ENCODE results near the gene WDR64. TPM values are rescaled to one million over a fixed set of nuclear protein-coding genes. Genes with fewer than 3 reads are reported as not detected.

WDR64 gene
- total and polyA plus RNA-seq, 11 donors, result not detected

DNA sequence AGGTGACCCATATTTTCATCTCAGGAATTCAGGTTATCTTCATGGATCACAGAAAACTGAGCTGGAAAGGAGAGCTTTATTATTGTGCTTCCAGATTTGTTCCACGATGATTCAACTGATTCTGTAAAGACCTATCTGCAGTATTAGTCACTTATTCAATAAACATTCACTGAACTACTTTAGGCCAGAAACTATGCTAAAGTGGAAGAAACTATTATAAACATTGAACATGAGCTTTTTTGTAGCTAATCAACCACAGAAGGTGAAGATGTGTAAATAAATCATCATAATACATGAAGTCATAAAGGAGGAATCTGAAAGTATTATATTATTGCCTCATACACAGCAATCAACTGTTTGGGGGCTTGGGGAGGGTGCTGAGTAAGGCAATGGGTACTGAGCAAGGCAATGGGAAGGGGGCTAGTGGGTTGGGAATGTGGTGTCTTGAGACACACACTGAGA, 165.3 kb downstream of the WDR64 start:
- WGBS, 4 donors, result 82 to 94% (median 90%) methylated on average over 1 of the region's 1 CpG
- Histone ChIP-seq H3K4me3 (no peak overlapping the region), H3K27me3 (no peaks in the 10 kb centered on the region), H3K4me1 (no peaks in the 10 kb centered on the region), H3K36me3 (no peaks in the 10 kb centered on the region), H3K9me3 (no peaks in the 10 kb centered on the region), H3K27ac (no peak overlapping the region)
- intact Hi-C loops (cut with DNase I), result no loop called here
- TF ChIP-seq CTCF (IDR thresholded peaks at IDR 0.05), result no peak
- no peak for TF ChIP-seq POLR2A (IDR thresholded peaks at IDR 0.05)
- no peak for ATAC-seq
- DNase-seq, result no peak

DNA sequence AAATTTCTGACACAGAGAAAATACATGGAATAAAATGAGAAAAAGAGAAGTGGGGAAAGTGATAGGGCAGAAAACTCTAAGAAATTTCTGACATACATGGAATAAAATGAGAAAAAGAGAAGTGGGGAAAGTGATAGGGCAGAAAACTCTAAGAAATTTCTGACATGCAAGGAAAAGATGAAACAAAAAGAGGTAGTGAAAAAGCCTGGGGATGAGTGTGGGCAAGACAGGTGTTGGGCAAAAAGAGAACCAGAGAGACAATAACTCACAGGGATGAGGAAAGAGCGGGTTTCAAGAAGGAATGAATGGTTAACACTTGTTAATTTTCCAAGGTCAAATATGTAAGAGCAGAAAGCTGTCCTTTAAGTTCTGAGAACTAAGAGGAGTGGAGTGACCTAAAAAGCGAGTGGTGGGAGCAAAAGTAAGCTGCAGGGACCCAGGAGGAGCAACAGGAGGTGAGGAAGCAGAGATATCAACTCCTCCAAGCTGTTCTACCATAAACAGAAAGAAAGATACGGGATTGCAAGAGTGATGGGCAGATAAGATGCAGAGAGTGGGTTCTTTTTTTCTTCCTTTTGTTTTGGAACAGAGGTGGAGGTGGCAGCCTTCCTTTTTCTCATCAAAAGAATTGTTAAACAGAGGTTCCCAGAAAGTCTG, 166.0 kb downstream of the WDR64 start:
- TF ChIP-seq CTCF (IDR thresholded peaks at IDR 0.05), result no peak
- no peak for TF ChIP-seq POLR2A (IDR thresholded peaks at IDR 0.05)
- DNase-seq, result no peak
- Histone ChIP-seq H3K9me3 (no peaks in the 10 kb centered on the region), H3K4me3 (no peak overlapping the region), H3K36me3 (no peaks in the 10 kb centered on the region), H3K27ac (no peak overlapping the region), H3K4me1 (no peaks in the 10 kb centered on the region), H3K27me3 (no peaks in the 10 kb centered on the region)
- intact Hi-C loops (cut with DNase I), result no loop called here
- ATAC-seq, result no peak
- 47 to 59% (median 50%) methylated on average over 3 of the region's 3 CpGs for WGBS, 4 donors

DNA sequence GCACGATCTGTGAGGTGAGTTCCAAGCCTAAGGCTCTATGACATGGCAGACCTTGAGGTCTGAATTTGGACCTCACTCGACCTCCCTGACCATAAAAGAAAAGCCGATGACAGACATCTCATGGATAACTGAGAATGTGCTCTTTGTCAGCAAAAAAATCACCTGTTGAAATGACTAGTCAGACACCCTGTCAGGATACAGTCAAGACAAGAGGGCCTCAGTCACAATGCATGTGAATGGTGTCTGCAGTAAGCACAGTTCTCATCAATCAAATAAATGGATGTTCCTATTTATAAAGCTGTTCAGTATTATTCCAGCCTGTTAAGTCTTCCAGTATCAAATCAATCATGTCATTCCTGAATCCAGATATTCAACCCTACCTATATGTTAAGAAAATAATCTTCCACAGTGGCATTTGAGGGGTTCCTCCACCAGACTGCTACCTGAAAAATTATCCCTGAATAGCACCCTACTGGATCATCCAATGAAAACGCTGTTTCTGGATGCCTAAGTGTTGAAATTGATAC, 167.3 kb downstream of the WDR64 start:
- 69 to 78% (median 75%) methylated on average over 4 of the region's 4 CpGs for WGBS, 4 donors
- Histone ChIP-seq H3K27ac (no peak overlapping the region), H3K4me3 (no peak overlapping the region), H3K36me3 (no peaks in the 10 kb centered on the region), H3K27me3 (no peaks in the 10 kb centered on the region), H3K4me1 (no peaks in the 10 kb centered on the region), H3K9me3 (no peaks in the 10 kb centered on the region)
- intact Hi-C loops (cut with DNase I), result no loop called here
- DNase-seq, result no peak
- TF ChIP-seq POLR2A (IDR thresholded peaks at IDR 0.05) (no peak), CTCF (IDR thresholded peaks at IDR 0.05) (no peak)
- no peak for ATAC-seq

DNA sequence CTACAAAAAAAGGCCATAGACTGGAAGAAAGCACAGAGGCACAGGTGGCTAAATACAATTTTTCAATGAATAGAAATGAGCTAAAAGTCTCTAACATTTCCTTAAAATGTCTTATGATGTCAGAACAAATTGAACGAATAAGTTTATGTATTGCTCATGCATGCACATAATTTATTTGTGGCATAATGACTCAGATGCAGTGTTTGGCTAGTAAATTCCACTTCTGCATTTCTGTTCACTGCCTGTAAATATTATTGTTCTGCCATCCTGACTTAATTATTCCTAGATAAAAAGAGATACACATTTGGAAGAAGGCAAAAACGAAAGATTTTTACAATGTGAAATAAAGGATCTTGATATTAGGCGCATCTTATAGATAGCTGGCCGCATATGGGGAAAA, 169.3 kb downstream of the WDR64 start:
- H3K4me3 ChIP-seq, result no peak overlapping the region
- H3K27ac ChIP-seq, result no peak overlapping the region
- no peaks in the 10 kb centered on the region for H3K27me3 ChIP-seq
- intact Hi-C loops (cut with DNase I), result no loop called here
- 85 to 89% (median 86%) methylated on average over 4 of the region's 4 CpGs for WGBS, 4 donors
- H3K9me3 ChIP-seq, result no peaks in the 10 kb centered on the region
- H3K4me1 ChIP-seq, result no peaks in the 10 kb centered on the region
- DNase-seq (no peak), ATAC-seq (no peak)
- H3K36me3 ChIP-seq, result no peaks in the 10 kb centered on the region
- TF ChIP-seq POLR2A (IDR thresholded peaks at IDR 0.05), result no peak
- TF ChIP-seq CTCF (IDR thresholded peaks at IDR 0.05), result no peak

Data from heart left ventricle (tissue), 16 donors.